ENCODE results near the gene KRT35.

DNA sequence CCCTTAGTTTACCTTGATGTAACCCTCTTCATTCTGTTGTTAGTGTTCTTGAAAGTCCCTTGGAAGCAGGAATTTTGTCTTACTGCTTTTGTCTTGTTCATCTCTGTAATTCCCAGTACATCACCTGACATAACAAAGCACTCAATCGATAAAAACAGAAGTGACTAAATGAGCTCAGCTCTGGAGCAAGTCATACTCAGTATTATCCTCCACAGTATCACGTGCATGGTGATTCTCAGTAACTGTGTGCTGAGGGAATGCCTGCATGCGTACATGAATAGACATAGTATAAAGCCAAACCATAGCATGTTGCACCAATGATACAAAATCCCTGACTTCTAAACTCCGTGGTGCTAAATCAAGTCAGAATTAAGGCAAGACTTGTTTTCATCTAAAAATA lies 47.4 kb downstream of the KRT35 start:
- TF ChIP-seq, protein P1, sequence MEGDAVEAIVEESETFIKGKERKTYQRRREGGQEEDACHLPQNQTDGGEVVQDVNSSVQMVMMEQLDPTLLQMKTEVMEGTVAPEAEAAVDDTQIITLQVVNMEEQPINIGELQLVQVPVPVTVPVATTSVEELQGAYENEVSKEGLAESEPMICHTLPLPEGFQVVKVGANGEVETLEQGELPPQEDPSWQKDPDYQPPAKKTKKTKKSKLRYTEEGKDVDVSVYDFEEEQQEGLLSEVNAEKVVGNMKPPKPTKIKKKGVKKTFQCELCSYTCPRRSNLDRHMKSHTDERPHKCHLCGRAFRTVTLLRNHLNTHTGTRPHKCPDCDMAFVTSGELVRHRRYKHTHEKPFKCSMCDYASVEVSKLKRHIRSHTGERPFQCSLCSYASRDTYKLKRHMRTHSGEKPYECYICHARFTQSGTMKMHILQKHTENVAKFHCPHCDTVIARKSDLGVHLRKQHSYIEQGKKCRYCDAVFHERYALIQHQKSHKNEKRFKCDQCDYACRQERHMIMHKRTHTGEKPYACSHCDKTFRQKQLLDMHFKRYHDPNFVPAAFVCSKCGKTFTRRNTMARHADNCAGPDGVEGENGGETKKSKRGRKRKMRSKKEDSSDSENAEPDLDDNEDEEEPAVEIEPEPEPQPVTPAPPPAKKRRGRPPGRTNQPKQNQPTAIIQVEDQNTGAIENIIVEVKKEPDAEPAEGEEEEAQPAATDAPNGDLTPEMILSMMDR (IDR thresholded peaks at IDR 0.05; ENCODE audit: extremely low read depth in 1 of 2, insufficient read depth in 1 of 2, low read depth in 1 of 2, low read length in 2 of 2), result no peak
- TF ChIP-seq EZH2 (IDR thresholded peaks at IDR 0.05; ENCODE audit: borderline replicate concordance, low read depth, low read length, severe bottlenecking) (no peak), FOS (IDR thresholded peaks at IDR 0.05; ENCODE audit: borderline replicate concordance, insufficient read depth, low read length) (no peak), JUN (IDR thresholded peaks at IDR 0.05; ENCODE audit: borderline replicate concordance, insufficient read depth, insufficient read length, low read depth) (no peak), GATA2 (IDR thresholded peaks at IDR 0.05; ENCODE audit: insufficient read depth, insufficient read length, low read depth, low read length) (no peak), POLR2AphosphoS5 (IDR thresholded peaks at IDR 0.05; ENCODE audit: insufficient read depth, low read depth, low read length) (no peak), POLR2A (IDR thresholded peaks at IDR 0.05; ENCODE audit: low read depth, low read length) (no peak)
- TF ChIP-seq, protein P2, sequence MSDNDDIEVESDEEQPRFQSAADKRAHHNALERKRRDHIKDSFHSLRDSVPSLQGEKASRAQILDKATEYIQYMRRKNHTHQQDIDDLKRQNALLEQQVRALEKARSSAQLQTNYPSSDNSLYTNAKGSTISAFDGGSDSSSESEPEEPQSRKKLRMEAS (IDR thresholded peaks at IDR 0.05; ENCODE audit: insufficient read depth, insufficient read length), result no peak
